Ramos (cell line): ENCODE results near the gene ARF1.

Source experiments
- in situ Hi-C: fragments of 300-500 bp; cut with MboI; formaldehyde crosslinking; loops from one replicate; pipeline ENCODE4 v1.14.3; 2022; ENCODE audit warnings: low sequenced_read_pairs; ENCODE audit not compliant: unreplicated experiment

ARF1 gene

GRCh38 chr1:228068359-228068758 lies 14.1 kb upstream of the ARF1 start:
- in situ Hi-C loops, result no loop called here

GRCh38 chr1:228070173-228070572 lies 12.3 kb upstream of the ARF1 start:
- in situ Hi-C loops, result no loop called here

GRCh38 chr1:228070851-228071250 lies 11.7 kb upstream of the ARF1 start:
- in situ Hi-C loops, result no loop called here

GRCh38 chr1:228071839-228072657 lies 10.5 kb upstream of the ARF1 start:
- in situ Hi-C loops, result no loop called here

GRCh38 chr1:228072658-228073043 lies 9.9 kb upstream of the ARF1 start:
- in situ Hi-C loops, result no loop called here

- in situ Hi-C loops, result no loop called here
These were observed 9.2 kb upstream of the ARF1 start for GRCh38 chr1:228073061-228073856.

GRCh38 chr1:228073857-228074545 lies 8.5 kb upstream of the ARF1 start:
- in situ Hi-C loops, result no loop called here

GRCh38 chr1:228074954-228075730 lies 7.4 kb upstream of the ARF1 start:
- in situ Hi-C loops, result no loop called here

- in situ Hi-C loops, result no loop called here
These were observed 6.7 kb upstream of the ARF1 start for GRCh38 chr1:228075801-228076271.

- in situ Hi-C loops, result no loop called here
These were observed 5.6 kb upstream of the ARF1 start for GRCh38 chr1:228076796-228077430.

GRCh38 chr1:228077565-228078330 lies 4.8 kb upstream of the ARF1 start:
- in situ Hi-C loops, result no loop called here

GRCh38 chr1:228079013-228079412 lies 3.5 kb upstream of the ARF1 start:
- in situ Hi-C loops, result no loop called here

- in situ Hi-C loops, result no loop called here
These were observed 2.8 kb upstream of the ARF1 start for GRCh38 chr1:228079601-228080263.

- in situ Hi-C loops, result no loop called here
These were observed 1.4 kb upstream of the ARF1 start for GRCh38 chr1:228081144-228081543.

- in situ Hi-C loops, result no loop called here
These were observed 812 bp upstream of the ARF1 start for GRCh38 chr1:228081578-228082213.

- in situ Hi-C loops, result no loop called here
These were observed 686 bp downstream of the ARF1 start for GRCh38 chr1:228082918-228083870.

GRCh38 chr1:228083871-228084278 lies 1.4 kb downstream of the ARF1 start:
- in situ Hi-C loops, result no loop called here
